HG02870 (cell line): ENCODE results near the gene PNN.

Experiments
- ATAC-seq: cut with Tn5 transposase; IDR thresholded peaks from one replicate; pipeline ENCODE4 v1.9.1; 2021; ENCODE audit warnings: mild to moderate bottlenecking, moderate library complexity; ENCODE audit not compliant: unreplicated experiment

PNN gene

GRCh38 chr14:39228509-39229221, 53.6 kb downstream of the PNN start:
- ATAC-seq = peak; percentile 15

GRCh38 chr14:39229222-39229543, 54.1 kb downstream of the PNN start:
- peak; percentile 83 for ATAC-seq

GRCh38 chr14:39229601-39230110, 54.6 kb downstream of the PNN start:
- no peak for ATAC-seq

- ATAC-seq = no peak
These were observed 55.5 kb downstream of the PNN start for GRCh38 chr14:39230416-39231035.

GRCh38 chr14:39231751-39232553, 56.9 kb downstream of the PNN start:
- peak; percentile 60 for ATAC-seq
